GM10248 (cell line): Measurements from ENCODE around the gene PSMD5.

ENCODE experiments used
- CTCF ChIA-PET: fragments of 300-600 bp; sonication (Branson Sonifier 250); formaldehyde crosslinking; extraction: SDS; loops from one replicate; lab custom pipeline; 2021; ENCODE audit warnings: antibody characterized with exemption; lab: Yijun Ruan, JAX
- POLR2A ChIA-PET: fragments of 350-650 bp; sonication (Branson Sonifier 250); formaldehyde crosslinking; extraction: SDS; loops from one replicate; lab custom pipeline; 2020; ENCODE audit warnings: antibody characterized with exemption; lab: Yijun Ruan, JAX
- DNase-seq: peaks from one replicate; pipeline ENCODE4 v3.0.0; 2012; ENCODE audit errors: extremely low spot score
- CTCF ChIP-seq: IDR thresholded peaks from 2 replicates; pipeline ENCODE4 v1.5.1; 2012; ENCODE audit warnings: mild to moderate bottlenecking, low read depth; ENCODE audit errors: extremely low read depth, missing control alignments, control extremely low read depth

PSMD5 gene

GRCh38 chr9:120888626-120889025 lies 45.9 kb upstream of the PSMD5 start:
- DNase-seq: no peak
- ChIA-PET POLR2A (interaction anchor here (1.1 kb wide), 1 partner anchor 10 kb away, joined by 3 read pairs; no protein-coding TSS in a partner anchor), CTCF (interaction anchor here (1.9 to 2.0 kb wide), 2 partner anchors 18 to 34 kb away, joined by 4 to 5 read pairs; no protein-coding TSS in a partner anchor)
- no peak for TF ChIP-seq CTCF

GRCh38 chr9:120886490-120886967 lies 43.8 kb upstream of the PSMD5 start:
- no peak for DNase-seq

GRCh38 chr9:120885958-120886357 lies 43.2 kb upstream of the PSMD5 start:
- POLR2A ChIA-PET: interaction anchor here (1.4 kb wide), 1 partner anchor 11 kb away, joined by 3 read pairs; no protein-coding TSS in a partner anchor
- CTCF ChIA-PET: interaction anchor here (0.9 to 2.1 kb wide), 8 partner anchors 11 to 174 kb away, joined by 3 to 13 read pairs (median 4); no protein-coding TSS in a partner anchor
- no peak for TF ChIP-seq CTCF
- no peak for DNase-seq

More at GRCh38 chr9:120886490-120886967, 43.8 kb upstream of the PSMD5 start:
- TF ChIP-seq CTCF: no peak
- ChIA-PET CTCF (interaction anchor here (0.9 to 2.1 kb wide), 7 partner anchors 11 to 38 kb away, joined by 3 to 13 read pairs (median 4); no protein-coding TSS in a partner anchor), POLR2A (interaction anchor here (1.4 kb wide), 1 partner anchor 11 kb away, joined by 3 read pairs; no protein-coding TSS in a partner anchor)

GRCh38 chr9:120885457-120885856 lies 42.7 kb upstream of the PSMD5 start:
- CTCF ChIA-PET: interaction anchor here (0.9 to 2.1 kb wide), 8 partner anchors 11 to 266 kb away, joined by 3 to 13 read pairs (median 4); no protein-coding TSS in a partner anchor
- DNase-seq: no peak
- POLR2A ChIA-PET: interaction anchor here (0.5 to 1.4 kb wide), 2 partner anchors 12 to 13 kb away, joined by 3 read pairs; no protein-coding TSS in a partner anchor
- TF ChIP-seq CTCF: no peak

- ChIA-PET CTCF (interaction anchor here (0.9 to 2.7 kb wide), 6 partner anchors 10 to 128 kb away, joined by 3 to 9 read pairs (median 3); no protein-coding TSS in a partner anchor), POLR2A (interaction anchor here (0.6 to 1.9 kb wide), 2 partner anchors 14 to 43 kb away, joined by 4 to 5 read pairs; no protein-coding TSS in a partner anchor)
- TF ChIP-seq CTCF: no peak
- no peak for DNase-seq
These were observed 40.9 kb upstream of the PSMD5 start for GRCh38 chr9:120883608-120883996.

GRCh38 chr9:120882935-120883607 lies 40.3 kb upstream of the PSMD5 start:
- TF ChIP-seq CTCF: no peak
- CTCF ChIA-PET: interaction anchor here (0.9 to 2.7 kb wide), 6 partner anchors 10 to 127 kb away, joined by 3 to 9 read pairs (median 3); no protein-coding TSS in a partner anchor
- POLR2A ChIA-PET: interaction anchor here (1.9 kb wide), 1 partner anchor 14 kb away, joined by 4 read pairs; no protein-coding TSS in a partner anchor
- DNase-seq: no peak
